Nephron progenitor cell (in vitro differentiated cells): Measurements from ENCODE around the gene WAPL.

ENCODE experiments used
- DNase-seq: peaks from one replicate; pipeline ENCODE4 v3.0.0; 2021
- H3K27ac Mint-ChIP-seq: 2 replicates; pipeline ENCODE4 v1.8.0; 2021; ENCODE audit warnings: mild to moderate bottlenecking, moderate library complexity, mixed read lengths
- H3K27me3 Mint-ChIP-seq: 2 replicates; pipeline ENCODE4 v1.8.0; 2021; ENCODE audit warnings: mild to moderate bottlenecking, low read depth, mixed read lengths; ENCODE audit not compliant: poor library complexity
- H3K36me3 Mint-ChIP-seq: 2 replicates; pipeline ENCODE4 v1.8.0; 2021; ENCODE audit warnings: low read depth, mixed read lengths
- H3K4me1 Mint-ChIP-seq: 2 replicates; pipeline ENCODE4 v1.8.0; 2021; ENCODE audit warnings: mixed read lengths
- H3K4me3 Mint-ChIP-seq: 2 replicates; pipeline ENCODE4 v1.8.0; 2021; ENCODE audit warnings: mild to moderate bottlenecking, moderate library complexity, mixed read lengths
- H3K9me3 Mint-ChIP-seq: 2 replicates; pipeline ENCODE4 v1.8.0; 2021; ENCODE audit warnings: mild to moderate bottlenecking, moderate library complexity, mixed read lengths
- CTCF ChIP-seq: fragments of 200-600 bp; sonication (generic); IDR thresholded peaks from 2 replicates; pipeline ENCODE4 v1.5.0; 2021; ENCODE audit warnings: antibody characterized with exemption

Gene WAPL

GRCh38 chr10:86486856-86487255 is 34.7 kb downstream of the WAPL start:
- peaks cover 59% of the 10 kb centered on the region for H3K36me3 Mint-ChIP-seq
- no peak for DNase-seq
- peaks cover 4% of the 10 kb centered on the region for H3K4me1 Mint-ChIP-seq
- no peaks in the 10 kb centered on the region for H3K27me3 Mint-ChIP-seq
- no peak for TF ChIP-seq CTCF
- H3K4me3 Mint-ChIP-seq = no peak overlapping the region
- H3K9me3 Mint-ChIP-seq = no peaks in the 10 kb centered on the region
- peak overlapping the region; percentile 79 for H3K27ac Mint-ChIP-seq

GRCh38 chr10:86483664-86484063 is 37.9 kb downstream of the WAPL start:
- no peak for DNase-seq
- Mint-ChIP-seq H3K9me3 (no peaks in the 10 kb centered on the region), H3K4me3 (no peak overlapping the region), H3K27me3 (no peaks in the 10 kb centered on the region), H3K4me1 (peaks cover 7% of the 10 kb centered on the region), H3K27ac (no peak overlapping the region), H3K36me3 (peaks cover 53% of the 10 kb centered on the region)
- TF ChIP-seq CTCF = no peak

- Mint-ChIP-seq H3K36me3 (peaks cover 45% of the 10 kb centered on the region), H3K27me3 (no peaks in the 10 kb centered on the region), H3K9me3 (no peaks in the 10 kb centered on the region), H3K27ac (no peak overlapping the region), H3K4me3 (no peak overlapping the region), H3K4me1 (peaks cover 7% of the 10 kb centered on the region)
- no peak for DNase-seq
- TF ChIP-seq CTCF = no peak
These were observed 39.8 kb downstream of the WAPL start for GRCh38 chr10:86481761-86482160.

- peaks cover 44% of the 10 kb centered on the region for H3K36me3 Mint-ChIP-seq
- no peak overlapping the region for H3K4me3 Mint-ChIP-seq
- TF ChIP-seq CTCF = no peak
- H3K27ac Mint-ChIP-seq = no peak overlapping the region
- no peaks in the 10 kb centered on the region for H3K27me3 Mint-ChIP-seq
- H3K4me1 Mint-ChIP-seq = peaks cover 7% of the 10 kb centered on the region
- no peak for DNase-seq
- H3K9me3 Mint-ChIP-seq = no peaks in the 10 kb centered on the region
These were observed 41.0 kb downstream of the WAPL start for GRCh38 chr10:86480571-86480970.

- DNase-seq = no peak
- no peaks in the 10 kb centered on the region for H3K27me3 Mint-ChIP-seq
- TF ChIP-seq CTCF = no peak
- no peaks in the 10 kb centered on the region for H3K4me1 Mint-ChIP-seq
- H3K9me3 Mint-ChIP-seq = no peaks in the 10 kb centered on the region
- H3K27ac Mint-ChIP-seq = no peak overlapping the region
- H3K36me3 Mint-ChIP-seq = peaks cover 55% of the 10 kb centered on the region
- H3K4me3 Mint-ChIP-seq = no peak overlapping the region
These were observed 49.5 kb downstream of the WAPL start for GRCh38 chr10:86472061-86472460.

GRCh38 chr10:86461963-86462804 is 59.4 kb downstream of the WAPL start:
- Mint-ChIP-seq H3K4me3 (no peak overlapping the region), H3K27me3 (no peaks in the 10 kb centered on the region), H3K9me3 (no peaks in the 10 kb centered on the region), H3K4me1 (peaks cover 5% of the 10 kb centered on the region), H3K36me3 (peaks cover 79% of the 10 kb centered on the region), H3K27ac (no peak overlapping the region)
- no peak for DNase-seq
- TF ChIP-seq CTCF = no peak
